Measurements from ENCODE around the gene JUNB. TPM values are rescaled to one million over a fixed set of nuclear protein-coding genes. Genes with fewer than 3 reads are reported as not detected.

Gene JUNB
- total and polyA plus RNA-seq, 2 of the 13 experiments (the other 11 are each of a cell fraction or from before 2014, with no cell fraction given) = 7.7 to 8.2 TPM

DNA sequence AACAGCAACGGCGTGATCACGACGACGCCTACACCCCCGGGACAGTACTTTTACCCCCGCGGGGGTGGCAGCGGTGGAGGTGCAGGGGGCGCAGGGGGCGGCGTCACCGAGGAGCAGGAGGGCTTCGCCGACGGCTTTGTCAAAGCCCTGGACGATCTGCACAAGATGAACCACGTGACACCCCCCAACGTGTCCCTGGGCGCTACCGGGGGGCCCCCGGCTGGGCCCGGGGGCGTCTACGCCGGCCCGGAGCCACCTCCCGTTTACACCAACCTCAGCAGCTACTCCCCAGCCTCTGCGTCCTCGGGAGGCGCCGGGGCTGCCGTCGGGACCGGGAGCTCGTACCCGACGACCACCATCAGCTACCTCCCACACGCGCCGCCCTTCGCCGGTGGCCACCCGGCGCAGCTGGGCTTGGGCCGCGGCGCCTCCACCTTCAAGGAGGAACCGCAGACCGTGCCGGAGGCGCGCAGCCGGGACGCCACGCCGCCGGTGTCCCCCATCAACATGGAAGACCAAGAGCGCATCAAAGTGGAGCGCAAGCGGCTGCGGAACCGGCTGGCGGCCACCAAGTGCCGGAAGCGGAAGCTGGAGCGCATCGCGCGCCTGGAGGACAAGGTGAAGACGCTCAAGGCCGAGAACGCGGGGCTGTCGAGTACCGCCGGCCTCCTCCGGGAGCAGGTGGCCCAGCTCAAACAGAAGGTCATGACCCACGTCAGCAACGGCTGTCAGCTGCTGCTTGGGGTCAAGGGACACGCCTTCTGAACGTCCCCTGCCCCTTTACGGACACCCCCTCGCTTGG lies 966 bp downstream of the JUNB start (continued):
- TF ChIP-seq, protein P1, sequence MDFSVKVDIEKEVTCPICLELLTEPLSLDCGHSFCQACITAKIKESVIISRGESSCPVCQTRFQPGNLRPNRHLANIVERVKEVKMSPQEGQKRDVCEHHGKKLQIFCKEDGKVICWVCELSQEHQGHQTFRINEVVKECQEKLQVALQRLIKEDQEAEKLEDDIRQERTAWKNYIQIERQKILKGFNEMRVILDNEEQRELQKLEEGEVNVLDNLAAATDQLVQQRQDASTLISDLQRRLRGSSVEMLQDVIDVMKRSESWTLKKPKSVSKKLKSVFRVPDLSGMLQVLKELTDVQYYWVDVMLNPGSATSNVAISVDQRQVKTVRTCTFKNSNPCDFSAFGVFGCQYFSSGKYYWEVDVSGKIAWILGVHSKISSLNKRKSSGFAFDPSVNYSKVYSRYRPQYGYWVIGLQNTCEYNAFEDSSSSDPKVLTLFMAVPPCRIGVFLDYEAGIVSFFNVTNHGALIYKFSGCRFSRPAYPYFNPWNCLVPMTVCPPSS (IDR thresholded peaks at IDR 0.05) = no peak
- TF ChIP-seq SYNCRIP (IDR thresholded peaks at IDR 0.05; ENCODE audit: insufficient read depth, low read depth, low read length) (no peak), MIER3 (CRISPR knock-in tag; IDR thresholded peaks at IDR 0.05; ENCODE audit: borderline replicate concordance) (0 out of 2 replicates have a peak, but pooled peaks have one; percentile 32), KIAA2018 (CRISPR knock-in tag; IDR thresholded peaks at IDR 0.05; ENCODE audit: borderline replicate concordance) (no peak), XBP1 (CRISPR knock-in tag; IDR thresholded peaks at IDR 0.05) (no peak), ZNF709 (CRISPR knock-in tag; IDR thresholded peaks at IDR 0.05) (peak; percentile 90; the same call in 1 of the 2 replicates), POLR2AphosphoS2 (IDR thresholded peaks at IDR 0.05; ENCODE audit: low read depth, low read length) (no peak), ZNF225 (CRISPR knock-in tag; IDR thresholded peaks at IDR 0.05) (no peak), CTCF (CRISPR knock-in tag; IDR thresholded peaks at IDR 0.05) (no peak), HDAC6 (IDR thresholded peaks at IDR 0.05; ENCODE audit: low read depth, low read length) (no peak), SMARCE1 (IDR thresholded peaks at IDR 0.05; ENCODE audit: borderline replicate concordance) (no peak), GATA4 (IDR thresholded peaks at IDR 0.05; ENCODE audit: borderline replicate concordance, low read depth) (no peak), ZNF777 (CRISPR knock-in tag; IDR thresholded peaks at IDR 0.05) (peak; percentile 99)
- TF ChIP-seq, protein P2, sequence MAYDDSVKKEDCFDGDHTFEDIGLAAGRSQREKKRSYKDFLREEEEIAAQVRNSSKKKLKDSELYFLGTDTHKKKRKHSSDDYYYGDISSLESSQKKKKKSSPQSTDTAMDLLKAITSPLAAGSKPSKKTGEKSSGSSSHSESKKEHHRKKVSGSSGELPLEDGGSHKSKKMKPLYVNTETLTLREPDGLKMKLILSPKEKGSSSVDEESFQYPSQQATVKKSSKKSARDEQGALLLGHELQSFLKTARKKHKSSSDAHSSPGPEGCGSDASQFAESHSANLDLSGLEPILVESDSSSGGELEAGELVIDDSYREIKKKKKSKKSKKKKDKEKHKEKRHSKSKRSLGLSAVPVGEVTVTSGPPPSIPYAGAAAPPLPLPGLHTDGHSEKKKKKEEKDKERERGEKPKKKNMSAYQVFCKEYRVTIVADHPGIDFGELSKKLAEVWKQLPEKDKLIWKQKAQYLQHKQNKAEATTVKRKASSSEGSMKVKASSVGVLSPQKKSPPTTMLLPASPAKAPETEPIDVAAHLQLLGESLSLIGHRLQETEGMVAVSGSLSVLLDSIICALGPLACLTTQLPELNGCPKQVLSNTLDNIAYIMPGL (CRISPR knock-in tag; IDR thresholded peaks at IDR 0.05; ENCODE audit: borderline replicate concordance in 1 of 2, low read depth in 1 of 2) = peak in 1 of 2 experiments; percentile 51; a peak in 2 of 4 replicates

Data from HepG2 (cell line).